Measurements from ENCODE around the gene GADD45G.

- TF ChIP-seq RAD21 (IDR thresholded peaks at IDR 0.05; ENCODE audit: low read length) (no peak), CTCF (IDR thresholded peaks at IDR 0.05) (no peak), NRF1 (IDR thresholded peaks at IDR 0.05; ENCODE audit: low read depth, low read length) (no peak), CHD2 (IDR thresholded peaks at IDR 0.05; ENCODE audit: low read length, partially characterized antibody) (no peak), YY1 (IDR thresholded peaks at IDR 0.05; ENCODE audit: low read depth) (no peak), MAX (IDR thresholded peaks at IDR 0.05; ENCODE audit: low read depth) (no peak), TAF1 (IDR thresholded peaks at IDR 0.05; ENCODE audit: borderline replicate concordance, low read depth, low read length) (no peak), MEF2A (IDR thresholded peaks at IDR 0.05; ENCODE audit: borderline replicate concordance, low read depth) (no peak), ZBTB33 (IDR thresholded peaks at IDR 0.05; ENCODE audit: borderline replicate concordance, low read depth) (no peak), PBX3 (IDR thresholded peaks at IDR 0.05) (no peak)
These were observed 18.4 kb downstream of the GADD45G start for GRCh38 chr9:89622933-89623861.
